A673 (cell line): ENCODE measurements around the gene CPN1. TPM values are rescaled to one million over a fixed set of nuclear protein-coding genes. Genes with fewer than 3 reads are reported as not detected.

Source experiments
- BruUV-seq: library from RNA; stranded (reverse); fragments of 400-500 nt; replicated peaks from 2 replicates; lab custom pipeline; 2021; lab: Mats Ljungman, UMichigan
- CTCF ChIA-PET: fragments of 300-600 bp; sonication (Branson Sonifier 250); formaldehyde crosslinking; loops from one replicate; lab custom pipeline; 2022; ENCODE audit warnings: antibody characterized with exemption; lab: Charles Lee
- POLR2A ChIA-PET: fragments of 300-600 bp; sonication (Branson Sonifier 250); formaldehyde crosslinking; loops from one replicate; lab custom pipeline; 2022; ENCODE audit warnings: antibody characterized with exemption; ENCODE audit not compliant: low non-redundant PET; lab: Charles Lee
- DNase-seq: peaks from one replicate; pipeline ENCODE4 v3.0.0-alpha.2; 2015; ENCODE audit warnings: low spot score
- H3K27ac ChIP-seq: fragments of 200-600 bp; sonication (generic); 2 replicates; pipeline ENCODE4 v1.5.1; 2016; ENCODE audit warnings: mixed run types, low read depth, mild to moderate bottlenecking, mixed read lengths, antibody characterized with exemption, low read length; ENCODE audit not compliant: poor library complexity, severe bottlenecking
- H3K27me3 ChIP-seq: fragments of 200-600 bp; sonication (generic); replicated peaks from 2 replicates; pipeline ENCODE4 v1.6.1; 2017; ENCODE audit warnings: mixed run types, low read depth, mild to moderate bottlenecking, mixed read lengths, antibody characterized with exemption, low read length; ENCODE audit not compliant: insufficient read depth, poor library complexity
- H3K36me3 ChIP-seq: fragments of 200-600 bp; sonication (generic); 2 replicates; pipeline ENCODE4 v1.6.1; 2016; ENCODE audit warnings: mixed run types, mild to moderate bottlenecking, mixed read lengths, antibody characterized with exemption, low read length; ENCODE audit not compliant: insufficient read depth, poor library complexity, severe bottlenecking
- H3K4me1 ChIP-seq: fragments of 200-600 bp; sonication (generic); 2 replicates; pipeline ENCODE4 v1.6.1; 2017; ENCODE audit warnings: mixed run types, mild to moderate bottlenecking, mixed read lengths, antibody characterized with exemption, low read length; ENCODE audit not compliant: insufficient read depth, poor library complexity, severe bottlenecking
- H3K4me3 ChIP-seq: fragments of 200-600 bp; sonication (generic); 2 replicates; pipeline ENCODE4 v1.5.1; 2016; ENCODE audit warnings: low read depth, mixed run types, mild to moderate bottlenecking, mixed read lengths, low read length; ENCODE audit not compliant: poor library complexity, severe bottlenecking
- H3K9me3 ChIP-seq: fragments of 200-600 bp; sonication (generic); 2 replicates; pipeline ENCODE4 v1.6.1; 2016; ENCODE audit warnings: mixed run types, low read depth, mild to moderate bottlenecking, mixed read lengths, antibody characterized with exemption, low read length; ENCODE audit not compliant: poor library complexity, severe bottlenecking
- CTCF ChIP-seq: fragments of 300-800, 200-600 bp; sonication (generic); conservative IDR thresholded peaks from 2 replicates; pipeline ENCODE4 v1.5.1; 2017; ENCODE audit warnings: low read depth, mild to moderate bottlenecking, antibody characterized with exemption, low read length, moderate library complexity, mixed read lengths
- EZH2 ChIP-seq: fragments of 200-600 bp; sonication (generic); IDR thresholded peaks from 2 replicates; pipeline ENCODE4 v1.6.1; 2017; ENCODE audit warnings: borderline replicate concordance, low read depth, mild to moderate bottlenecking, mixed read lengths, antibody characterized with exemption, low read length; ENCODE audit not compliant: poor library complexity, severe bottlenecking
- intact Hi-C: fragments of 100-400 bp; cut with micrococcal nuclease; formaldehyde crosslinking; loops from one replicate; pipeline ENCODE4 v1.10.0; 2022; ENCODE audit not compliant: unreplicated experiment
- total RNA-seq: library from RNA; stranded (reverse); gene quantifications from 2 replicates; pipeline ENCODE4 v1.2.3, GENCODE V29; 2021

CPN1 gene
- total RNA-seq, 1 experiment from 2014 or later, result not detected

- DNase-seq, result no peak
- ChIA-PET POLR2A (no interaction called here), CTCF (no interaction called here)
- peaks cover 31% of the 10 kb centered on the region for H3K4me1 ChIP-seq
- no peaks in the 10 kb centered on the region for H3K36me3 ChIP-seq
- intact Hi-C loops, result loop anchor here (5.0 kb wide), 1 partner anchor 64 kb away; no protein-coding TSS in a partner anchor
- TF ChIP-seq CTCF (no peak), EZH2 (no peak)
- H3K9me3 ChIP-seq, result no peaks in the 10 kb centered on the region
- no peaks in the 10 kb centered on the region for H3K27me3 ChIP-seq
- H3K27ac ChIP-seq, result no peak overlapping the region
- no peak overlapping the region for H3K4me3 ChIP-seq
- no TSS peak for BruUV-seq
Measured at GRCh38 chr10:100041306-100042002, 40.2 kb downstream of the CPN1 start.

- no peaks in the 10 kb centered on the region for H3K9me3 ChIP-seq
- BruUV-seq, result no TSS peak
- H3K27me3 ChIP-seq, result no peaks in the 10 kb centered on the region
- DNase-seq, result peak; percentile 14
- intact Hi-C loops, result no loop called here
- peaks cover 7% of the 10 kb centered on the region for H3K4me1 ChIP-seq
- H3K36me3 ChIP-seq, result no peaks in the 10 kb centered on the region
- H3K4me3 ChIP-seq, result no peak overlapping the region
- POLR2A ChIA-PET, result no interaction called here
- no peak for TF ChIP-seq EZH2
- no peak for TF ChIP-seq CTCF
- H3K27ac ChIP-seq, result no peak overlapping the region
- CTCF ChIA-PET, result no interaction called here
Measured at GRCh38 chr10:100038561-100039071, 43.1 kb downstream of the CPN1 start.

- H3K4me3 ChIP-seq, result no peak overlapping the region
- DNase-seq, result no peak
- intact Hi-C loops, result no loop called here
- peaks cover 3% of the 10 kb centered on the region for H3K4me1 ChIP-seq
- no peaks in the 10 kb centered on the region for H3K36me3 ChIP-seq
- no peaks in the 10 kb centered on the region for H3K27me3 ChIP-seq
- no peaks in the 10 kb centered on the region for H3K9me3 ChIP-seq
- no TSS peak for BruUV-seq
- H3K27ac ChIP-seq, result no peak overlapping the region
- POLR2A ChIA-PET, result interaction anchor here (0.5 kb wide), 1 partner anchor 161 kb away, joined by 3 read pairs; no protein-coding TSS in a partner anchor
- CTCF ChIA-PET, result no interaction called here
- TF ChIP-seq CTCF (no peak), EZH2 (no peak)
Measured at GRCh38 chr10:100037758-100038315, 43.8 kb downstream of the CPN1 start.
